Measurements from ENCODE around the gene MT1HL1. TPM values are rescaled to one million over a fixed set of nuclear protein-coding genes. Genes with fewer than 3 reads are reported as not detected.
"Not testable (repeated sequence)": the region's sequence is repeated elsewhere in the genome, so short reads cannot be mapped to it uniquely, and the experiment has no call there.

The MT1HL1 gene
- total RNA-seq, 1 donor from 2014 or later: not detected

- Histone ChIP-seq H3K4me3 (no peak overlapping the region), H3K36me3 (no peaks in the 10 kb centered on the region), H3K27me3 (no peaks in the 10 kb centered on the region), H3K9me3 (peaks cover 4 to 10% of the 10 kb centered on the region in 2 donors), H3K4me1 (no peaks in the 10 kb centered on the region), H3K27ac (no peak overlapping the region)
- no peak for TF ChIP-seq CTCF (IDR thresholded peaks at IDR 0.05)
- no peak for DNase-seq (ENCODE audit: low spot score in 2 of 2)
- intact Hi-C loops (cut with DNase I): no loop called here
Observed at GRCh38 chr1:236989290-236990051, 14.8 kb downstream of the MT1HL1 start.

GRCh38 chr1:236983818-236984217, 20.4 kb downstream of the MT1HL1 start:
- H3K9me3 ChIP-seq: no peaks in the 10 kb centered on the region
- H3K27ac ChIP-seq: no peak overlapping the region
- no peaks in the 10 kb centered on the region for H3K27me3 ChIP-seq
- H3K36me3 ChIP-seq: no peaks in the 10 kb centered on the region
- no peak for TF ChIP-seq CTCF (IDR thresholded peaks at IDR 0.05)
- H3K4me3 ChIP-seq: no peak overlapping the region
- peaks cover 0 to 2% of the 10 kb centered on the region in 2 donors for H3K4me1 ChIP-seq
- intact Hi-C loops (cut with DNase I): no loop called here
- no peak for DNase-seq (ENCODE audit: low spot score in 2 of 2)

- Histone ChIP-seq H3K4me1 (peaks cover 0 to 2% of the 10 kb centered on the region in 2 donors), H3K36me3 (no peaks in the 10 kb centered on the region), H3K4me3 (no peak overlapping the region), H3K27me3 (no peaks in the 10 kb centered on the region), H3K9me3 (no peaks in the 10 kb centered on the region), H3K27ac (no peak overlapping the region)
- no peak for TF ChIP-seq CTCF (IDR thresholded peaks at IDR 0.05)
- peak in 1 of 2 donors; percentile 56 for DNase-seq (ENCODE audit: low spot score in 2 of 2)
- intact Hi-C loops (cut with DNase I): no loop called here
Observed at GRCh38 chr1:236982380-236982779, 21.9 kb downstream of the MT1HL1 start.

- peak in 1 of 2 donors; percentile 54 for DNase-seq (ENCODE audit: low spot score in 2 of 2)
- peak overlapping the region; percentile 2 to 62 for H3K27ac ChIP-seq
- intact Hi-C loops (cut with DNase I): loop anchor here (2.0 kb wide), 1 partner anchor 63 kb away; no protein-coding TSS in a partner anchor
- H3K4me3 ChIP-seq, H3K9me3 ChIP-seq, H3K4me1 ChIP-seq, H3K27me3 ChIP-seq, H3K36me3 ChIP-seq: not testable (repeated sequence)
Observed at GRCh38 chr1:236981431-236981830, 22.8 kb downstream of the MT1HL1 start.

- TF ChIP-seq CTCF (IDR thresholded peaks at IDR 0.05): no peak
- Histone ChIP-seq H3K4me1 (peaks cover 0 to 2% of the 10 kb centered on the region in 2 donors), H3K4me3 (no peak overlapping the region), H3K36me3 (no peaks in the 10 kb centered on the region), H3K27me3 (no peaks in the 10 kb centered on the region), H3K27ac (peak overlapping the region; percentile 2 to 62), H3K9me3 (no peaks in the 10 kb centered on the region)
- peak in 1 of 2 donors; percentile 11 for DNase-seq (ENCODE audit: low spot score in 2 of 2)
- intact Hi-C loops (cut with DNase I): loop anchor here (2.0 kb wide), 1 partner anchor 64 kb away; no protein-coding TSS in a partner anchor
Observed at GRCh38 chr1:236980673-236981072, 23.6 kb downstream of the MT1HL1 start.

GRCh38 chr1:236979149-236979900, 24.9 kb downstream of the MT1HL1 start:
- no peaks in the 10 kb centered on the region for H3K36me3 ChIP-seq
- peaks cover 0 to 2% of the 10 kb centered on the region in 2 donors for H3K4me1 ChIP-seq
- no peak overlapping the region for H3K27ac ChIP-seq
- peak in 1 of 2 donors; percentile 31 for DNase-seq (ENCODE audit: low spot score in 2 of 2)
- H3K4me3 ChIP-seq: no peak overlapping the region
- no peak for TF ChIP-seq CTCF (IDR thresholded peaks at IDR 0.05)
- no peaks in the 10 kb centered on the region for H3K9me3 ChIP-seq
- intact Hi-C loops (cut with DNase I): no loop called here
- H3K27me3 ChIP-seq: no peaks in the 10 kb centered on the region

All from ascending aorta (tissue), 2 donors.